Measurements from ENCODE around the gene FLT3LG.

Gene FLT3LG

GRCh38 chr19:49486710-49487276 is 12.8 kb downstream of the FLT3LG start:
- no peaks in the 10 kb centered on the region for H3K9me3 Mint-ChIP-seq
- H3K4me1 Mint-ChIP-seq: peaks cover 53% of the 10 kb centered on the region
- DNase-seq (ENCODE audit: low spot score in 2 of 2) (no peak), ATAC-seq (no peak)
- H3K4me3 Mint-ChIP-seq: peak overlapping the region; percentile 93
- peaks cover 99% of the 10 kb centered on the region for H3K36me3 Mint-ChIP-seq
- peak overlapping the region; percentile 100 for H3K27ac Mint-ChIP-seq

GRCh38 chr19:49487277-49488045 is 13.4 kb downstream of the FLT3LG start, which contains the start of gene RPL13A:
Gene RPL13A, plus strand, starts transcription at chr19:49487608. Its CDS starts 22 bp downstream, at chr19:49487630.
- Mint-ChIP-seq H3K4me3 (peak within 1 kb of the TSS; percentile 93), H3K36me3 (peaks cover 99% of the 10 kb centered on the region), H3K9me3 (no peaks in the 10 kb centered on the region), H3K27ac (peak within 1 kb of the TSS; percentile 100), H3K4me1 (peaks cover 60% of the 10 kb centered on the region)
- DNase-seq (ENCODE audit: low spot score in 2 of 2): peak; percentile 99 to 100
- peak; percentile 88 for ATAC-seq

GRCh38 chr19:49488046-49488862 is 14.2 kb downstream of the FLT3LG start:
- H3K4me1 Mint-ChIP-seq: peaks cover 68% of the 10 kb centered on the region
- no peak for DNase-seq (ENCODE audit: low spot score in 2 of 2)
- no peaks in the 10 kb centered on the region for H3K9me3 Mint-ChIP-seq
- H3K27ac Mint-ChIP-seq: peak overlapping the region; percentile 100
- H3K4me3 Mint-ChIP-seq: peak overlapping the region; percentile 93
- H3K36me3 Mint-ChIP-seq: peaks cover 99% of the 10 kb centered on the region
- ATAC-seq: no peak

- peaks cover 72% of the 10 kb centered on the region for H3K4me1 Mint-ChIP-seq
- H3K9me3 Mint-ChIP-seq: no peaks in the 10 kb centered on the region
- peak overlapping the region; percentile 93 for H3K4me3 Mint-ChIP-seq
- DNase-seq (ENCODE audit: low spot score in 2 of 2) (no peak), ATAC-seq (no peak)
- peak overlapping the region; percentile 100 for H3K27ac Mint-ChIP-seq
- H3K36me3 Mint-ChIP-seq: peaks cover 99% of the 10 kb centered on the region
Observed at GRCh38 chr19:49488863-49489537, 15.0 kb downstream of the FLT3LG start.

GRCh38 chr19:49489601-49490167 is 15.7 kb downstream of the FLT3LG start:
- Mint-ChIP-seq H3K4me3 (peak overlapping the region; percentile 93), H3K27ac (peak overlapping the region; percentile 100), H3K4me1 (peaks cover 72% of the 10 kb centered on the region), H3K9me3 (no peaks in the 10 kb centered on the region), H3K36me3 (peaks cover 98% of the 10 kb centered on the region)
- ATAC-seq (peak; percentile 39), DNase-seq (ENCODE audit: low spot score in 2 of 2) (peak in 1 of 2 donors; percentile 79)

- H3K4me3 Mint-ChIP-seq: peak overlapping the region; percentile 93
- peaks cover 72% of the 10 kb centered on the region for H3K4me1 Mint-ChIP-seq
- H3K9me3 Mint-ChIP-seq: no peaks in the 10 kb centered on the region
- peak overlapping the region; percentile 100 for H3K27ac Mint-ChIP-seq
- no peak for ATAC-seq
- peaks cover 92% of the 10 kb centered on the region for H3K36me3 Mint-ChIP-seq
- peak in 1 of 2 donors; percentile 56 for DNase-seq (ENCODE audit: low spot score in 2 of 2)
Observed at GRCh38 chr19:49490287-49491029, 16.4 kb downstream of the FLT3LG start.

GRCh38 chr19:49491030-49491803 is 17.2 kb downstream of the FLT3LG start:
- H3K4me1 Mint-ChIP-seq: peaks cover 73% of the 10 kb centered on the region
- ATAC-seq (no peak), DNase-seq (ENCODE audit: low spot score in 2 of 2) (no peak)
- peak overlapping the region; percentile 93 for H3K4me3 Mint-ChIP-seq
- no peaks in the 10 kb centered on the region for H3K9me3 Mint-ChIP-seq
- H3K36me3 Mint-ChIP-seq: peaks cover 92% of the 10 kb centered on the region
- peak overlapping the region; percentile 100 for H3K27ac Mint-ChIP-seq

- Mint-ChIP-seq H3K9me3 (no peaks in the 10 kb centered on the region), H3K27ac (peak overlapping the region; percentile 100), H3K4me3 (peak overlapping the region; percentile 93), H3K36me3 (peaks cover 93% of the 10 kb centered on the region), H3K4me1 (peaks cover 72% of the 10 kb centered on the region)
- DNase-seq (ENCODE audit: low spot score in 2 of 2) (peak in 1 of 2 donors; percentile 52), ATAC-seq (no peak)
Observed at GRCh38 chr19:49491804-49492572, 18.0 kb downstream of the FLT3LG start.

GRCh38 chr19:49492573-49493405 is 18.8 kb downstream of the FLT3LG start:
- peak overlapping the region; percentile 100 for H3K27ac Mint-ChIP-seq
- peak in 1 of 2 donors; percentile 57 for DNase-seq (ENCODE audit: low spot score in 2 of 2)
- peaks cover 72% of the 10 kb centered on the region for H3K4me1 Mint-ChIP-seq
- ATAC-seq: no peak
- peak overlapping the region; percentile 93 for H3K4me3 Mint-ChIP-seq
- H3K36me3 Mint-ChIP-seq: peaks cover 93% of the 10 kb centered on the region
- H3K9me3 Mint-ChIP-seq: no peaks in the 10 kb centered on the region

GRCh38 chr19:49496574-49497008 is 22.6 kb downstream of the FLT3LG start:
- H3K4me3 Mint-ChIP-seq: peak overlapping the region; percentile 98
- peaks cover 66% of the 10 kb centered on the region for H3K4me1 Mint-ChIP-seq
- peak overlapping the region; percentile 99 for H3K27ac Mint-ChIP-seq
- no peaks in the 10 kb centered on the region for H3K9me3 Mint-ChIP-seq
- ATAC-seq (no peak), DNase-seq (ENCODE audit: low spot score in 2 of 2) (no peak)
- peaks cover 88% of the 10 kb centered on the region for H3K36me3 Mint-ChIP-seq

GRCh38 chr19:49497047-49497788 is 23.2 kb downstream of the FLT3LG start:
- peaks cover 82% of the 10 kb centered on the region for H3K36me3 Mint-ChIP-seq

GRCh38 chr19:49497789-49498103 is 23.7 kb downstream of the FLT3LG start:
- no peaks in the 10 kb centered on the region for H3K9me3 Mint-ChIP-seq
- H3K36me3 Mint-ChIP-seq: peaks cover 77% of the 10 kb centered on the region
- DNase-seq (ENCODE audit: low spot score in 2 of 2) (no peak), ATAC-seq (no peak)
- H3K27ac Mint-ChIP-seq: peak overlapping the region; percentile 99
- peak overlapping the region; percentile 98 for H3K4me3 Mint-ChIP-seq
- peaks cover 58% of the 10 kb centered on the region for H3K4me1 Mint-ChIP-seq

More at GRCh38 chr19:49497047-49497788, 23.2 kb downstream of the FLT3LG start:
- H3K4me3 Mint-ChIP-seq: peak overlapping the region; percentile 98
- DNase-seq (ENCODE audit: low spot score in 2 of 2): peak in 1 of 2 donors; percentile 79
- no peaks in the 10 kb centered on the region for H3K9me3 Mint-ChIP-seq
- no peak for ATAC-seq
- H3K27ac Mint-ChIP-seq: peak overlapping the region; percentile 99
- H3K4me1 Mint-ChIP-seq: peaks cover 59% of the 10 kb centered on the region
